GM19099 (cell line): ENCODE results near the gene STIMATE.

ENCODE experiments used
- POLR2A ChIP-seq: IDR thresholded peaks from 3 replicates; pipeline ENCODE4 v1.6.1; 2011; ENCODE audit warnings: low read depth; ENCODE audit not compliant: insufficient read length; ENCODE audit errors: extremely low read depth

Gene STIMATE

GRCh38 chr3:52880474-52880873 is 16.9 kb downstream of the STIMATE start:
- TF ChIP-seq POLR2A, result no peak

GRCh38 chr3:52880047-52880446 is 17.3 kb downstream of the STIMATE start:
- no peak for TF ChIP-seq POLR2A

GRCh38 chr3:52879581-52879980 is 17.8 kb downstream of the STIMATE start:
- no peak for TF ChIP-seq POLR2A

GRCh38 chr3:52879090-52879489 is 18.3 kb downstream of the STIMATE start:
- TF ChIP-seq POLR2A, result no peak

GRCh38 chr3:52877085-52877484 is 20.3 kb downstream of the STIMATE start:
- TF ChIP-seq POLR2A, result no peak

- TF ChIP-seq POLR2A, result no peak
Measured at GRCh38 chr3:52874864-52875587, 22.3 kb downstream of the STIMATE start.

GRCh38 chr3:52874160-52874701 is 23.1 kb downstream of the STIMATE start:
- no peak for TF ChIP-seq POLR2A

- no peak for TF ChIP-seq POLR2A
Measured at GRCh38 chr3:52873433-52874159, 23.8 kb downstream of the STIMATE start.

GRCh38 chr3:52872245-52872644 is 25.1 kb downstream of the STIMATE start:
- TF ChIP-seq POLR2A, result no peak

GRCh38 chr3:52871761-52872160 is 25.6 kb downstream of the STIMATE start:
- no peak for TF ChIP-seq POLR2A

- TF ChIP-seq POLR2A, result no peak
Measured at GRCh38 chr3:52870471-52870870, 26.9 kb downstream of the STIMATE start.

- no peak for TF ChIP-seq POLR2A
Measured at GRCh38 chr3:52866427-52866826, 30.9 kb downstream of the STIMATE start.

GRCh38 chr3:52865994-52866393 is 31.4 kb downstream of the STIMATE start:
- no peak for TF ChIP-seq POLR2A

GRCh38 chr3:52860424-52860768 is 37.0 kb downstream of the STIMATE start:
- no peak for TF ChIP-seq POLR2A

- TF ChIP-seq POLR2A, result no peak
Measured at GRCh38 chr3:52859686-52860423, 37.5 kb downstream of the STIMATE start.
